Smooth muscle cell (in vitro differentiated cells): ENCODE data around the gene PNMA6A. TPM values are rescaled to one million over a fixed set of nuclear protein-coding genes. Genes with fewer than 3 reads are reported as not detected.

Experiments
- DNase-seq: peaks from one replicate; lab custom pipeline; 2025; ENCODE audit not compliant: unreplicated experiment; lab: John Stamatoyannopoulos, UW
- H2AFZ ChIP-seq: fragments of 200-600 bp; sonication (generic); 2 replicates; pipeline ENCODE4 v1.6.0; 2016; ENCODE audit warnings: antibody characterized with exemption, low read depth, mild to moderate bottlenecking
- H3F3A ChIP-seq: fragments of 200-600 bp; sonication (generic); 2 replicates; pipeline ENCODE4 v1.6.0; 2017; ENCODE audit warnings: antibody characterized with exemption, low read depth
- H3K27ac ChIP-seq: fragments of 200-600 bp; sonication (generic); 2 replicates; pipeline ENCODE4 v1.5.1; 2016; ENCODE audit warnings: low read depth, mild to moderate bottlenecking
- H3K27me3 ChIP-seq: fragments of 200-600 bp; sonication (generic); 2 replicates; pipeline ENCODE4 v1.6.1; 2016; ENCODE audit warnings: low read depth, mild to moderate bottlenecking
- H3K36me3 ChIP-seq: fragments of 200-600 bp; sonication (generic); 2 replicates; pipeline ENCODE4 v1.5.1; 2016; ENCODE audit warnings: low read depth
- H3K4me1 ChIP-seq: fragments of 200-600 bp; sonication (generic); 2 replicates; pipeline ENCODE4 v1.5.1; 2016; ENCODE audit warnings: low read depth
- H3K4me2 ChIP-seq: fragments of 200-600 bp; sonication (generic); 2 replicates; pipeline ENCODE4 v1.6.0; 2016; ENCODE audit warnings: mild to moderate bottlenecking
- H3K4me3 ChIP-seq: fragments of 200-600 bp; sonication (generic); 2 replicates; pipeline ENCODE4 v1.5.1; 2016; ENCODE audit warnings: mild to moderate bottlenecking
- H3K79me2 ChIP-seq: fragments of 200-600 bp; sonication (generic); 2 replicates; pipeline ENCODE4 v1.6.0; 2016; ENCODE audit warnings: low read depth, mild to moderate bottlenecking
- H3K9ac ChIP-seq: fragments of 200-600 bp; sonication (generic); 2 replicates; pipeline ENCODE4 v1.6.0; 2016; ENCODE audit warnings: low read depth
- H3K9me3 ChIP-seq: fragments of 200-600 bp; sonication (generic); replicated peaks from 2 replicates; pipeline ENCODE4 v1.5.1; 2016; ENCODE audit warnings: low read depth
- H4K20me1 ChIP-seq: fragments of 200-600 bp; sonication (generic); 2 replicates; pipeline ENCODE4 v1.6.0; 2016; ENCODE audit warnings: low read depth
- CTCF ChIP-seq: fragments of 200-600 bp; sonication (generic); IDR thresholded peaks from 2 replicates; pipeline ENCODE4 v1.5.1; 2017; ENCODE audit warnings: borderline replicate concordance, mild to moderate bottlenecking, antibody characterized with exemption; ENCODE audit not compliant: insufficient read depth, poor library complexity, severe bottlenecking
- WGBS: methylation state at CpG from one replicate; pipeline ENCODE4 v1.1.7; 2016; ENCODE audit warnings: low lambda C conversion rate; 5-methylcytosine and 5-hydroxymethylcytosine counted together
- polyA plus RNA-seq: library from polyadenylated mRNA; unstranded; fragments of >200 nt; fragmentation: Nextera tagmentation; extraction: Ambion mirVana; gene quantifications from 2 replicates; pipeline ENCODE4 v1.2.1, GENCODE V29; 2016
- total RNA-seq: library from RNA; depleted of rRNA; stranded (reverse); fragments of >200 nt; gene quantifications from 2 replicates; pipeline ENCODE4 v1.2.3, GENCODE V29; 2014

Gene PNMA6A
- total and polyA plus RNA-seq, 2 experiments from 2014 or later = 1.3 to 7.6 TPM

DNA sequence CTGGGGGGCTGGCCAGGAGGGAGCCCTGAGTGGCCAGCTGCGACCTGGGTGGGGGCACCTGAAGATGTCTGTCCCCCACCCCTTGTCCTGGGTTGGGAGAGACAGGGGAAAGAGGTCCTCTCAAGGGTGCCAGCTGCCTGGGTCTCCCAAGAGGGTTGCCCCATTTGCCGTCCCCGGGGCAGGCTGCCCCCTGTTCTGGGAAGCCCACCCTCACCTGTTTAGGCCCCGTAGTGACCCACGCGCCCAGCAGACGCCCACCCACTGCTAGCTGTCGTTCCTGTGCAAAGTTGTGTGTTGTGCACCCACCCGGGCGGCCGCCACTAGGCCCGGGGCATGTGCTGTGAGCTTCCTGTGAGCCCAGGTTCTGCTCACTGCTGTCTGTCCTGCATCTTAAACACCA is 41.5 kb upstream of the PNMA6A start:
- no peaks in the 10 kb centered on the region for H3K27me3 ChIP-seq
- WGBS = 87% methylated on average over 9 of the region's 12 CpGs
- H4K20me1 ChIP-seq = no peaks in the 10 kb centered on the region
- no peaks in the 10 kb centered on the region for H3K79me2 ChIP-seq
- no peak for TF ChIP-seq CTCF
- H3K27ac ChIP-seq = no peak overlapping the region
- H3K36me3 ChIP-seq = no peaks in the 10 kb centered on the region
- no peaks in the 10 kb centered on the region for H3F3A ChIP-seq
- H3K4me1 ChIP-seq = no peaks in the 10 kb centered on the region
- no peak overlapping the region for H3K9ac ChIP-seq
- no peaks in the 10 kb centered on the region for H3K9me3 ChIP-seq
- H2AFZ ChIP-seq = no peak overlapping the region
- H3K4me2 ChIP-seq = no peak overlapping the region
- H3K4me3 ChIP-seq = no peak overlapping the region
- DNase-seq = no peak

DNA sequence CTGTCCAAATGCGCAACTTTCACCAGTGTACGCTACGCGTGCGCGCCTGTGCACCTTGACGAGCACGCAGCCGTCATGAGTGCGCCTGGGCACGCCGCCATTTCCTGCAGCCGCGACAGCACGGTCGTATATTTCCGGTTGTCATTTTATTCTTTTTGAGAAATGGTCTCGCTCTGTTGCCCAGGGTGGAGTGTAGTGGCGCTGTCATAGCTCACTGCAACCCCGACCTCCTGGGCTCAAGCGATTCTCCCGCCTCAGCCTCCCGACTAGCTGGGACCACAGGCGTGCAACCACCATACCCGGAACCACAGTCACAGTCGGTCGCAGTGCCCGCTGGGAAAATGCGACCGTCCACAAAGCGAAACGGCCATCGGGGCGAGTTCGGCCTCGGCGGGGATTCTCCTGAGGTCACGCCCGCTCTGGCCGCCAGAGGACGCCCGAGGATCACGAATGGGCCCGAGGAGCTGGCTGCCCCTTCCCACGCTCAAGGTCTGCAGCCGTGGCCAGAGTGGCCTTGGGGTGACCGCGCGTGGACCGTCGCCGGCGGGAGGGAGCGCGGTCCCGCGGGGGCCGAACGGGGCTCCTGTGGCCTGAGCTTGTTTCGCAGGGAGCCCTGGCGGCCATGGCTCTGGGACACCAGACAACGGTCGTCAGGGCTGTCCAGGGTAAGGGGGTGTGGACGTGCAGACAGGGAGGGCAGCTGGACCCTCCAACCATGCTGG is 39.7 kb upstream of the PNMA6A start:
- H3K9me3 ChIP-seq = no peaks in the 10 kb centered on the region
- no peak overlapping the region for H3K9ac ChIP-seq
- DNase-seq = peak; percentile 21
- WGBS = 60% methylated on average over 58 of the region's 64 CpGs
- no peaks in the 10 kb centered on the region for H3K79me2 ChIP-seq
- peak overlapping the region; percentile 45 for H3K4me3 ChIP-seq
- no peak overlapping the region for H3K27ac ChIP-seq
- peak; percentile 75 for TF ChIP-seq CTCF
- no peaks in the 10 kb centered on the region for H3F3A ChIP-seq
- no peaks in the 10 kb centered on the region for H4K20me1 ChIP-seq
- H3K27me3 ChIP-seq = no peaks in the 10 kb centered on the region
- H3K4me2 ChIP-seq = peak overlapping the region; percentile 81
- no peak overlapping the region for H2AFZ ChIP-seq
- no peaks in the 10 kb centered on the region for H3K4me1 ChIP-seq
- H3K36me3 ChIP-seq = no peaks in the 10 kb centered on the region

- Histone ChIP-seq H3K36me3 (no peaks in the 10 kb centered on the region), H2AFZ (no peak overlapping the region), H3K9ac (no peak overlapping the region), H3K27me3 (no peaks in the 10 kb centered on the region), H4K20me1 (no peaks in the 10 kb centered on the region), H3K4me2 (no peak overlapping the region), H3K4me3 (no peak overlapping the region), H3K9me3 (no peaks in the 10 kb centered on the region), H3K27ac (no peak overlapping the region), H3K79me2 (no peaks in the 10 kb centered on the region), H3F3A (no peaks in the 10 kb centered on the region), H3K4me1 (no peaks in the 10 kb centered on the region)
- TF ChIP-seq CTCF = no peak
- WGBS = 66% methylated on average over 2 of the region's 2 CpGs
- no peak for DNase-seq
Measured at GRCh38 chrX:153049093-153049492, 23.2 kb upstream of the PNMA6A start.

- H3K9me3 ChIP-seq = no peaks in the 10 kb centered on the region
- TF ChIP-seq CTCF = no peak
- no peak for DNase-seq
- H3K36me3 ChIP-seq = no peaks in the 10 kb centered on the region
- no peak overlapping the region for H3K4me2 ChIP-seq
- no peaks in the 10 kb centered on the region for H3K27me3 ChIP-seq
- no peak overlapping the region for H2AFZ ChIP-seq
- no peak overlapping the region for H3K27ac ChIP-seq
- H4K20me1 ChIP-seq = no peaks in the 10 kb centered on the region
- H3K79me2 ChIP-seq = no peaks in the 10 kb centered on the region
- 76% methylated on average over 1 of the region's 1 CpG for WGBS
- H3K4me1 ChIP-seq = no peaks in the 10 kb centered on the region
- H3K4me3 ChIP-seq = no peak overlapping the region
- no peak overlapping the region for H3K9ac ChIP-seq
- H3F3A ChIP-seq = no peaks in the 10 kb centered on the region
Measured at GRCh38 chrX:153052534-153052933, 19.7 kb upstream of the PNMA6A start.
